ENCODE measurements around the gene ACP3.

Gene ACP3

GRCh38 chr3:132342183-132342582 lies 25.0 kb downstream of the ACP3 start:
- no peak overlapping the region for H3K27ac Mint-ChIP-seq
- H3K27me3 Mint-ChIP-seq, result peaks cover 4% of the 10 kb centered on the region
- H3K9me3 Mint-ChIP-seq (ENCODE audit: low read depth), result no peaks in the 10 kb centered on the region
- peaks cover 4% of the 10 kb centered on the region for H3K4me1 Mint-ChIP-seq (ENCODE audit: low read depth)
- no peak overlapping the region for H3K4me3 Mint-ChIP-seq
- H3K36me3 Mint-ChIP-seq, result no peaks in the 10 kb centered on the region

- H3K9me3 Mint-ChIP-seq (ENCODE audit: low read depth), result no peaks in the 10 kb centered on the region
- no peaks in the 10 kb centered on the region for H3K36me3 Mint-ChIP-seq
- peaks cover 4% of the 10 kb centered on the region for H3K4me1 Mint-ChIP-seq (ENCODE audit: low read depth)
- H3K27me3 Mint-ChIP-seq, result peaks cover 4% of the 10 kb centered on the region
- H3K27ac Mint-ChIP-seq, result no peak overlapping the region
- H3K4me3 Mint-ChIP-seq, result no peak overlapping the region
Measured at GRCh38 chr3:132342610-132343009, 25.4 kb downstream of the ACP3 start.

- Mint-ChIP-seq H3K9me3 (ENCODE audit: low read depth) (no peaks in the 10 kb centered on the region), H3K36me3 (no peaks in the 10 kb centered on the region), H3K4me1 (ENCODE audit: low read depth) (peaks cover 4% of the 10 kb centered on the region), H3K4me3 (no peak overlapping the region), H3K27ac (no peak overlapping the region), H3K27me3 (peaks cover 4% of the 10 kb centered on the region)
Measured at GRCh38 chr3:132343018-132343612, 25.9 kb downstream of the ACP3 start.

GRCh38 chr3:132344666-132345280 lies 27.6 kb downstream of the ACP3 start:
- Mint-ChIP-seq H3K27me3 (peaks cover 4% of the 10 kb centered on the region), H3K27ac (no peak overlapping the region), H3K4me3 (no peak overlapping the region), H3K4me1 (ENCODE audit: low read depth) (peaks cover 4% of the 10 kb centered on the region), H3K9me3 (ENCODE audit: low read depth) (no peaks in the 10 kb centered on the region), H3K36me3 (no peaks in the 10 kb centered on the region)

GRCh38 chr3:132346841-132347736 lies 29.9 kb downstream of the ACP3 start:
- Mint-ChIP-seq H3K4me3 (no peak overlapping the region), H3K4me1 (ENCODE audit: low read depth) (peaks cover 4% of the 10 kb centered on the region), H3K27ac (no peak overlapping the region), H3K36me3 (no peaks in the 10 kb centered on the region), H3K27me3 (peaks cover 4% of the 10 kb centered on the region), H3K9me3 (ENCODE audit: low read depth) (no peaks in the 10 kb centered on the region)

GRCh38 chr3:132347811-132348210 lies 30.6 kb downstream of the ACP3 start:
- H3K27me3 Mint-ChIP-seq, result peaks cover 4% of the 10 kb centered on the region
- H3K27ac Mint-ChIP-seq, result no peak overlapping the region
- H3K36me3 Mint-ChIP-seq, result no peaks in the 10 kb centered on the region
- H3K4me1 Mint-ChIP-seq (ENCODE audit: low read depth), result peaks cover 4% of the 10 kb centered on the region
- H3K9me3 Mint-ChIP-seq (ENCODE audit: low read depth), result no peaks in the 10 kb centered on the region
- no peak overlapping the region for H3K4me3 Mint-ChIP-seq

GRCh38 chr3:132348531-132348930 lies 31.3 kb downstream of the ACP3 start:
- Mint-ChIP-seq H3K4me1 (ENCODE audit: low read depth) (peaks cover under 1% of the 10 kb centered on the region), H3K9me3 (ENCODE audit: low read depth) (no peaks in the 10 kb centered on the region), H3K4me3 (no peak overlapping the region), H3K27me3 (peaks cover under 1% of the 10 kb centered on the region), H3K36me3 (no peaks in the 10 kb centered on the region), H3K27ac (no peak overlapping the region)

- no peaks in the 10 kb centered on the region for H3K9me3 Mint-ChIP-seq (ENCODE audit: low read depth)
- no peaks in the 10 kb centered on the region for H3K27me3 Mint-ChIP-seq
- no peak overlapping the region for H3K4me3 Mint-ChIP-seq
- no peak overlapping the region for H3K27ac Mint-ChIP-seq
- no peaks in the 10 kb centered on the region for H3K36me3 Mint-ChIP-seq
- no peaks in the 10 kb centered on the region for H3K4me1 Mint-ChIP-seq (ENCODE audit: low read depth)
Measured at GRCh38 chr3:132350814-132351213, 33.6 kb downstream of the ACP3 start.

GRCh38 chr3:132351222-132351806 lies 34.1 kb downstream of the ACP3 start:
- Mint-ChIP-seq H3K9me3 (ENCODE audit: low read depth) (no peaks in the 10 kb centered on the region), H3K4me3 (no peak overlapping the region), H3K4me1 (ENCODE audit: low read depth) (no peaks in the 10 kb centered on the region), H3K27ac (no peak overlapping the region), H3K27me3 (no peaks in the 10 kb centered on the region), H3K36me3 (no peaks in the 10 kb centered on the region)

- Mint-ChIP-seq H3K27me3 (no peaks in the 10 kb centered on the region), H3K9me3 (ENCODE audit: low read depth) (no peaks in the 10 kb centered on the region), H3K36me3 (no peaks in the 10 kb centered on the region), H3K27ac (no peak overlapping the region), H3K4me1 (ENCODE audit: low read depth) (no peaks in the 10 kb centered on the region), H3K4me3 (no peak overlapping the region)
Measured at GRCh38 chr3:132352556-132353143, 35.4 kb downstream of the ACP3 start.

- H3K27ac Mint-ChIP-seq, result no peak overlapping the region
- H3K27me3 Mint-ChIP-seq, result no peaks in the 10 kb centered on the region
- H3K4me3 Mint-ChIP-seq, result no peak overlapping the region
- H3K4me1 Mint-ChIP-seq (ENCODE audit: low read depth), result no peaks in the 10 kb centered on the region
- H3K36me3 Mint-ChIP-seq, result no peaks in the 10 kb centered on the region
- H3K9me3 Mint-ChIP-seq (ENCODE audit: low read depth), result no peaks in the 10 kb centered on the region
Measured at GRCh38 chr3:132354916-132355702, 37.9 kb downstream of the ACP3 start.

- Mint-ChIP-seq H3K27me3 (no peaks in the 10 kb centered on the region), H3K4me1 (ENCODE audit: low read depth) (no peaks in the 10 kb centered on the region), H3K4me3 (no peak overlapping the region), H3K36me3 (no peaks in the 10 kb centered on the region), H3K27ac (no peak overlapping the region), H3K9me3 (ENCODE audit: low read depth) (no peaks in the 10 kb centered on the region)
Measured at GRCh38 chr3:132356568-132356967, 39.4 kb downstream of the ACP3 start.

GRCh38 chr3:132360717-132361116 lies 43.5 kb downstream of the ACP3 start:
- Mint-ChIP-seq H3K4me1 (ENCODE audit: low read depth) (no peaks in the 10 kb centered on the region), H3K27me3 (peaks cover 10% of the 10 kb centered on the region), H3K27ac (no peak overlapping the region), H3K36me3 (no peaks in the 10 kb centered on the region), H3K4me3 (no peak overlapping the region), H3K9me3 (ENCODE audit: low read depth) (no peaks in the 10 kb centered on the region)

- H3K27ac Mint-ChIP-seq, result no peak overlapping the region
Measured at GRCh38 chr3:132362329-132362728, 45.1 kb downstream of the ACP3 start.

More at GRCh38 chr3:132362329-132362728, 45.1 kb downstream of the ACP3 start:
- Mint-ChIP-seq H3K36me3 (no peaks in the 10 kb centered on the region), H3K27me3 (peaks cover 10% of the 10 kb centered on the region), H3K9me3 (ENCODE audit: low read depth) (no peaks in the 10 kb centered on the region), H3K4me1 (ENCODE audit: low read depth) (no peaks in the 10 kb centered on the region), H3K4me3 (no peak overlapping the region)
